Mesothelial cell of epicardium (in vitro differentiated cells): Measurements from ENCODE around the gene CREB3. TPM values are rescaled to one million over a fixed set of nuclear protein-coding genes. Genes with fewer than 3 reads are reported as not detected.

ENCODE experiments used
- DNase-seq, 2 experiments: peaks; one replicate each; pipeline ENCODE4 v3.0.0; 2021; ENCODE audit warnings: low spot score in 2 of 2; ENCODE audit not compliant: unreplicated experiment in 2 of 2
- H3K27ac Mint-ChIP-seq: 2 replicates; pipeline ENCODE4 v1.8.0; 2021; ENCODE audit warnings: mixed read lengths
- H3K27me3 Mint-ChIP-seq: 2 replicates; pipeline ENCODE4 v1.8.0; 2021; ENCODE audit warnings: low read depth, mixed read lengths
- H3K36me3 Mint-ChIP-seq: 2 replicates; pipeline ENCODE4 v1.8.0; 2021; ENCODE audit warnings: mixed read lengths
- H3K4me1 Mint-ChIP-seq: 2 replicates; pipeline ENCODE4 v1.8.0; 2021; ENCODE audit warnings: mixed read lengths
- H3K4me3 Mint-ChIP-seq: 2 replicates; pipeline ENCODE4 v1.8.0; 2021; ENCODE audit warnings: mild to moderate bottlenecking, moderate library complexity, mixed read lengths
- H3K9me3 Mint-ChIP-seq: 2 replicates; pipeline ENCODE4 v1.8.0; 2021; ENCODE audit warnings: mixed read lengths
- CTCF ChIP-seq: fragments of 200-600 bp; sonication (generic); IDR thresholded peaks from one replicate; pipeline ENCODE4 v1.5.0; 2021; ENCODE audit warnings: antibody characterized with exemption; ENCODE audit not compliant: unreplicated experiment
- total RNA-seq: library from RNA; stranded (reverse); gene quantifications from 3 replicates; pipeline ENCODE4 v1.2.1, GENCODE V29; 2021

CREB3 gene
- total RNA-seq, 1 donor from 2014 or later: 29.1 TPM

DNA sequence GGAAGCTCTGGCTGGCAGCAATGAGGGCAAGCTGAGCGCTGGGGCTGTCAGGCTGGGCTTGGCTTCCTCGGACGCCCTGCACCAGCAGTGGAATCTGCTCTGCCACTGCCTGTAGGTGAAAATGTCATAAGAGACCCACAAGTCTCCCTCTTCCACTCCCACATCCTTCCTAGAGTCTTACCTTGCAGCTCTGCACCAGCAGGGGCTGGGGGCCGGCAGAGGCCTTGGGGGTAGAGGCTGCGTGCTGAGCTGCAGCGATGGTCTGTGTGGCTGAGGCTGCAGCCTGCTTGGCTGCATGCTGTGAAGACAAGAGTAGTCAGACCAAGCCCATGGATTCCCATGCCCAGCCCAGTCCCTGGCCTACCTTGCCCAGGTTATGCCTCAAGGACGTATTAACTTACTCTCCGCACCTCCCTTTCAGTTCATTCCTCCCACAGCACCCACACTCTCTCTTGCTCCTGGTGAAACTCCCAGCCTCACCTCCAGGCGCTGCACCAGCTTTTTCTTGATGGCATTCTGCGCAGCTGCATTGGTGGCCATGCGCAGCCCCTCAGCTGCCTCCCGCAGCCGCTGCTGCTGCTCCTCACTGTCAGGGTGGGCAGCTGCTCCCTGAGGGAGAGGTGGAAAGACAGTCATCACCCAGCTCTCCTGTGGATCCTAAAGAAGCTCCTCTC, 17.8 kb upstream of the CREB3 start:
- TF ChIP-seq CTCF: no peak
- Mint-ChIP-seq H3K36me3 (peaks cover 59% of the 10 kb centered on the region), H3K4me3 (no peak overlapping the region), H3K9me3 (no peaks in the 10 kb centered on the region), H3K27me3 (no peaks in the 10 kb centered on the region), H3K27ac (no peak overlapping the region), H3K4me1 (no peaks in the 10 kb centered on the region)
- DNase-seq: no peak

- Mint-ChIP-seq H3K4me3 (no peak overlapping the region), H3K9me3 (no peaks in the 10 kb centered on the region), H3K4me1 (no peaks in the 10 kb centered on the region), H3K27ac (no peak overlapping the region), H3K27me3 (no peaks in the 10 kb centered on the region), H3K36me3 (peaks cover 52% of the 10 kb centered on the region)
- DNase-seq: no peak
- no peak for TF ChIP-seq CTCF
Measured at GRCh38 chr9:35716230-35716629, 16.2 kb upstream of the CREB3 start.

DNA sequence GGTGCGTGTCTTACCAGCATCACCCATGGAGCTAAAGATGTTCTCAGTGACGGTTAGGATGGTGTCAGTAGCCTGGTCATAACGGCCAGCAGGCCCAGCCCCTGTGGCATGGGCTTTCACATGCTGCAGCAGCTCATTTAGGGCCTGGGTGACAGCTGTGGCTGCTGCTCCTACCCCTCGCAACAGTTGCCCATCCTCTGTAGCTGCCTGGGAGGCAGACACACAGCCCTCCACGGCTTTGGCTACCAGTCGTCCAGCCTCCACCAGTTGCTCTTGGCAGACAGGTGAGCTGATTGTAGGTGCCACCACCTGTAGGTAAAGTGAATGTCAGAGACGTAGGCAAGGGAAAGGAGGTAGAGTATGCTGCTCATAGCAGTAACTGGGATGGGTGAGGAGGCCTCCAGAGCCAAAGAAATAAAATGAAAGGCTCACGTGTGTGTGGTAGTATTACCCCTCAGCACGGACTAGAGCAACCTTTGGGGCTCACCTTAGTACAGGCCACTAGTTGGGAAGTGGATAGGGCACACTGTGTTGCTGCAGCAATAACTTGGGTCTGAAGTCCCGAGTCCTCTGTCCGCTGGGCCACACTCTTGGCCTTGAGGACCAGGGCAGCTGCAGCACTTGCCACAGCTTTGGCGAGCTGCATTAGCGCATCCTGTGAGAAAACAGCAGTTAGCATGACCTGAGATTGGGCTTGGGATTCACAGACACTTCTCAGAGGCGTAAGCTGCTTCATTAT, 15.2 kb upstream of the CREB3 start:
- H3K27ac Mint-ChIP-seq: no peak overlapping the region
- H3K4me1 Mint-ChIP-seq: no peaks in the 10 kb centered on the region
- TF ChIP-seq CTCF: no peak
- no peak overlapping the region for H3K4me3 Mint-ChIP-seq
- no peaks in the 10 kb centered on the region for H3K9me3 Mint-ChIP-seq
- H3K27me3 Mint-ChIP-seq: no peaks in the 10 kb centered on the region
- no peak for DNase-seq
- H3K36me3 Mint-ChIP-seq: peaks cover 59% of the 10 kb centered on the region

- Mint-ChIP-seq H3K36me3 (peaks cover 60% of the 10 kb centered on the region), H3K27ac (no peak overlapping the region), H3K27me3 (no peaks in the 10 kb centered on the region), H3K9me3 (no peaks in the 10 kb centered on the region), H3K4me1 (no peaks in the 10 kb centered on the region), H3K4me3 (no peak overlapping the region)
- DNase-seq: no peak
- TF ChIP-seq CTCF: no peak
Measured at GRCh38 chr9:35718721-35719511, 13.6 kb upstream of the CREB3 start.

- Mint-ChIP-seq H3K27me3 (no peaks in the 10 kb centered on the region), H3K9me3 (no peaks in the 10 kb centered on the region), H3K36me3 (peaks cover 62% of the 10 kb centered on the region), H3K4me3 (no peak overlapping the region), H3K4me1 (no peaks in the 10 kb centered on the region), H3K27ac (no peak overlapping the region)
- no peak for DNase-seq
- TF ChIP-seq CTCF: no peak
Measured at GRCh38 chr9:35719546-35719945, 12.9 kb upstream of the CREB3 start.
